GM12865 (cell line): ENCODE measurements around the gene HYAL4.
A peak's percentile ranks its signal among the peaks of the same experiment; 100 is the strongest.
"Not testable (repeated sequence)": the region's sequence is repeated elsewhere in the genome, so short reads cannot be mapped to it uniquely, and the experiment has no call there.

Experiments
- DNase-seq: peaks from one replicate; pipeline ENCODE4 v3.0.0; 2010; ENCODE audit warnings: low read depth
- H3K4me3 ChIP-seq: 2 replicates; pipeline ENCODE4 v1.5.1; 2011; ENCODE audit warnings: mild to moderate bottlenecking, low read depth, low read length, control low read depth
- TF ChIP-seq, protein P1 (sequence below): IDR thresholded peaks from 2 replicates; pipeline ENCODE4 v1.5.1; 2011; ENCODE audit warnings: low read length, control low read depth, low read depth, inconsistent platforms; ENCODE audit not compliant: insufficient read depth; ENCODE audit errors: missing control alignments

The HYAL4 gene

DNA sequence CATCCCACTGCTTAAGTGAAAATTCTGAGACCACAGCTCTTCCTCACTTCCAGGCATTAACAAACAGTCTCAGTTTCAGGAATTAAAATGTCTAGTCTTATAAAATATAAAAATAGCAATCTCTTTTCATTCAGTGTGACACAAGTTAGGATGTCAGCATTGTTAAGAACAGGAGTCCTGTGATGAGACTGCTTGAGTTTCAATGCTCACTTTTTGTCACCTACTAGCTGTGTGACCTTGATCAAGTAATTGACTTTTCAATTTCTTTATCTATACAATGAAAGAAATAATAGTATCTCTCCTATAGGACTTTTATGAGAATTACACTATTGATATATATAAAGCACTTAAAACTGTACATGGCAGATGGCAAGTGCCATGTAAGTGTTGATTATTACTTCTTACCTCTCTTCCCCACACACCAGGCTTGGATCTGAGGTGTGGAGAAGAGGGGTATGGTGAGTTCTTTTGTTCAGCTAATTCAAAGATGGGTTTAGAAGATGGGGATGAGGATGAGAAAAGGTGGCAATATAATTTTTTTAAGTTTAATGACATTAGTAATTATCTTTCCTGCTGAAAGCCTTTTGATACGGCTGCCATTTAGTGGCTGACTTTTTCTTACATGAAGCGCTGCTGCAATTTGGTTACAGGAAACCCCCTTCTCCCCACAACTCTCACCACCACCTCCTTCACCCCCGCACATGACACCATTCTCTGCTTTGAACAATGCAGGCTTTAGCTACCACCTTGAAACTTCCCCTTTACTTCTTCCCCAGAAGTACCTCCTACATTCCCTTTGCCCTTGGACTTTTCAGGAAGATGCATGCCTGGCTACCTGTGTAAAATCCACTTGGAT, 20.8 kb upstream of the HYAL4 start:
- H3K4me3 ChIP-seq: no peak overlapping the region
- TF ChIP-seq, protein P1, sequence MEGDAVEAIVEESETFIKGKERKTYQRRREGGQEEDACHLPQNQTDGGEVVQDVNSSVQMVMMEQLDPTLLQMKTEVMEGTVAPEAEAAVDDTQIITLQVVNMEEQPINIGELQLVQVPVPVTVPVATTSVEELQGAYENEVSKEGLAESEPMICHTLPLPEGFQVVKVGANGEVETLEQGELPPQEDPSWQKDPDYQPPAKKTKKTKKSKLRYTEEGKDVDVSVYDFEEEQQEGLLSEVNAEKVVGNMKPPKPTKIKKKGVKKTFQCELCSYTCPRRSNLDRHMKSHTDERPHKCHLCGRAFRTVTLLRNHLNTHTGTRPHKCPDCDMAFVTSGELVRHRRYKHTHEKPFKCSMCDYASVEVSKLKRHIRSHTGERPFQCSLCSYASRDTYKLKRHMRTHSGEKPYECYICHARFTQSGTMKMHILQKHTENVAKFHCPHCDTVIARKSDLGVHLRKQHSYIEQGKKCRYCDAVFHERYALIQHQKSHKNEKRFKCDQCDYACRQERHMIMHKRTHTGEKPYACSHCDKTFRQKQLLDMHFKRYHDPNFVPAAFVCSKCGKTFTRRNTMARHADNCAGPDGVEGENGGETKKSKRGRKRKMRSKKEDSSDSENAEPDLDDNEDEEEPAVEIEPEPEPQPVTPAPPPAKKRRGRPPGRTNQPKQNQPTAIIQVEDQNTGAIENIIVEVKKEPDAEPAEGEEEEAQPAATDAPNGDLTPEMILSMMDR: no peak
- peak; percentile 57 for DNase-seq

DNA sequence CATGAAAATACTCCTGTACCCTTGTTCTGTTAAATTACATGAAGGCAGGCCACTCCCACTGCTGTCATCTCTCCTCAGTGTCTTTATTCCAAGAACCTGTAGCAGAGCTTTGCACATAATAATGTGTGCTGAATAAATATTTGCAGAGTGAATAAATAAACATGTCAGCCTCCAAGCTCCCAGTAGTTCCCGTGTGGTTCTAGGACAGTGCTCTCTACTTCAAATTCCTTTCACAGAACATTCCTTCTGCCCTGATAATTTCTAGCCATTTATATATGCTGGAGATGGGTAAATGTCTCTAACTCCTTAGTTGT, 20.3 kb upstream of the HYAL4 start:
- DNase-seq: no peak
- TF ChIP-seq, protein P1: no peak

DNA sequence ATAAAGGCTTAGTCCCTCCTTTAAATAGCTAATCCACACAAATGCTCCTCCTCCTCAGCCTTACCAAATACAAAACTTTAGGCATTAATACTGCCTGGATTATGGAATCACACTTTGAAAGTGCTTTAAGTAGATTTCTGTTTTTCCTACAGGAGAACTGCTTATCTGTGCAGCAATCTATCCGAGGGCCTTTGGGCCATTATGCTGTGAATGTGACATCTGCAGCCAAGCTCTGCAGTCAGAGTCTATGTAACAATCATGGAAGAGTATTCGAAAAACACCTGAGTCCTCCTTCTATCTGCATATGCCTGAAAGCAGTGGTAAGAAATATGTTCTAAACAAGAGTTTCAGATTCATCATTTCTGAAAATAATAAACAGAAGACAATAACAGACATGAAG, 16.2 kb upstream of the HYAL4 start:
- DNase-seq: no peak
- TF ChIP-seq, protein P1: no peak
- no peak overlapping the region for H3K4me3 ChIP-seq

More for the DNA sequence above, 20.3 kb upstream of the HYAL4 start:
- H3K4me3 ChIP-seq: no peak overlapping the region

DNA sequence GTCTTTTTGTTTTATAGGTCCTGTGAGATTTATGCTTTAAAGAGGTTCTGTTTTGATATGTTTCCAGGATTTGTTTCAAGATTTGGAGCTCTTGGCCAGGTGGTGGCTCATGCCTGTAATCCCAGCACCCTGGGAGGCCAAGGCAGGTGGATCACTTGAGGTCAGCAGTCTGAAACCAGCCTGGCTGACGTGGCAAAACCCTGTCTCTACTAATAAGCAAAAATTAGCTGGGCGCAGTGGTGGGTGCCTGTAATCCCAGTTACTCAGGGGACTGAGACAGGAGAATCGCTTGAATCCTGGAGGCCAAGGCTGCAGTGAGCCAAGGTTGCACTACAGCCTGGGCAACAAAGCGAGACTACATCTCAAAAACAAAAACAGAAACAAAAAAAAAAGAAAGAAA, 8.3 kb upstream of the HYAL4 start:
- no peak for DNase-seq
- no peak overlapping the region for H3K4me3 ChIP-seq
- TF ChIP-seq, protein P1: no peak

DNA sequence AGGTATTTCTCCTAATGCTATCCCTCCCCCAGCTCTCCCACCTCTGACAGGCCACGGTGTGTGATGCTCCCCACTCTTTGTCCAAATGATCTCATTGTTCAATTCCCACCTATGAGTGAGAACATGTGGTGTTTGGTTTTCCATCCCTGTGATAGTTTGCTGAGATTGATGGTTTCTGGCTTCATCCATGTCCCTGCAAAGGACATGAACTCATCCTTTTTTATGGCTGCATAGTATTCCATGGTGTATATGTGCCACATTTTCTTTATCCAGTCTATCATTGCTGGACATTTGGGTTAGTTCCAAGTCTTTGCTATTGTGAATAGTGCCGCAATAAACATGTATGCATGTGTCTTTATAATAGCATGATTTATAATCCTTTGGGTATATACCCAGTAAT, 5.9 kb upstream of the HYAL4 start:
- H3K4me3 ChIP-seq, DNase-seq: not testable (repeated sequence)

DNA sequence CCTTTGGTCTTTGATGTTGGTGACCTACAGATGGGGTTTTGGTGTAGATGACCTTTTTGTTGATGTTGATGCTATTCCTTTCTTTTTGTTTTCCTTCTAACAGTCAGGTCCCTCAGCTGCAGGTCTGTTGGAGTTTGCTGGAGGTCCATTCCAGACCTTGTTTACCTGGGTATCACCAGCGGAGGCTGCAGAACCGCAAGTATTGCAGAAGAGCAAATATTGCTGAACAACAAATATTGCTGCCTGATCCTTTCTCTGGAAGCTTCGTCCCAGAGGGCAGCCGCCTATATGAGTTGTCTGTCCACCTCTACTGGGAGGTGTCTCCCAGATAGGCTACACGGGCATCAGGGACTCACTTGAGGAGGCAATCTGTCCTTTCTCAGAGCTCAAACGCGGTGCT, 827 bp upstream of the HYAL4 start:
- DNase-seq, H3K4me3 ChIP-seq: not testable (repeated sequence)

DNA sequence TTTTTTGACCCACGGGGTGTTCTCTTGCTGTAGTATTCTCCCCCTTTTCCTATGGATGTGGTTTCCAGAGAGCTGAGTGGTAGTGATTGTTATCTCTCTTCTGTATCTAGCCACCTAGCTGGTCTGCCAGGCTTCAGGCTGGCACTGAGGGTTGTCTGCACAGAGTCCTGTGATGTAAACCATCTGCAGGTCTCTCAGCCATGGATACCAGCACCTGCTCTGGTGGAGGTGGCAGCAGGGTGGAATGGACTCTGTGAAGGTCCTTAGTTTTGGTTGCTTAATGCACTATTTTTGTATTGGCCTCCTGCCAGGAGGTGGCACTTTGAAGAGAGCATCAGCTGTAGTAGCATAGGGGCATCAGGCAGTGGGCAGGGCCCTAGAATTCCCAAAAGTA, 851 bp downstream of the HYAL4 start:
- TF ChIP-seq, protein P1: no peak
- DNase-seq: no peak
- no peak overlapping the region for H3K4me3 ChIP-seq

DNA sequence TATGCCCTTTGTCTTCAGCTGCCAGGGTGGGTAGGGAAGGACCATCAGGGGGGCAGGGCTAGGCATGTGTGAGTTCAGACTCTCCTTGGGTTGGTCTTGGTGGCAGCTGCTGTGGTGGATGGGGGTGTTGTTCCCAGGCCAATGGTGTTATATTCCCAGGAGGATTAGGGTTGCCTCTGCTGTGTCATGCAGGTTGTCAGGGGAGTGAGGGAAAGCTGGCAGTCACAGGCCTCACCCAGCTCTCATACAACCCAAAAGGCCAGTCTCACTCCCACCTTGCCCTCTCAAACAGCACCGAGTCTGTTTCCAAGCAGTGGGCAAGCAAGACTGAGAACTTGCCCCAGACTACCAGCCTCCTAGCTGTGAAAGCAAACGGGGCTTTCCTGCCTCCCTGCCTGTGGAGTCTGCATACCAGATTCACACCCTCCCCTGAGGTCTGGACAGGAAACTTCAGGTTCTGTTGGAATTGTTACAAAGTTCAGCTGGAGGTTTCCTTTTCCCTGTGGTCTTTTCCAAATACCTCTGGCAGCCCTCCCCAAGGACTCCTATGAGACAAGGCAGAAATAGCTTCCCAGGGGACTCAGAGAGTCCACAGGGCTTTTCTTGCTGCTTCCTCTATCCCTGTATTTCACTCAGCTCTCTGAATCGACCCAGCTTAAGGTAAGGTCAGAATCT, 1.4 kb downstream of the HYAL4 start:
- DNase-seq: peak; percentile 13
- TF ChIP-seq, protein P1: no peak
- H3K4me3 ChIP-seq: no peak overlapping the region
